ENCODE results near the gene BYSL.

The BYSL gene

GRCh38 chr6:41957117-41957516 lies 35.8 kb downstream of the BYSL start:
- no peak for TF ChIP-seq CTCF (conservative IDR thresholded peaks at IDR 0.05; ENCODE audit: low read length)
- no peak overlapping the region for H3K4me3 ChIP-seq (ENCODE audit: low read length)
- no peak for DNase-seq (ENCODE audit: low read depth)

- H3K4me3 ChIP-seq (ENCODE audit: low read length) = no peak overlapping the region
Measured at GRCh38 chr6:41958022-41958856, 36.9 kb downstream of the BYSL start.

GRCh38 chr6:41960028-41960427 lies 38.7 kb downstream of the BYSL start:
- TF ChIP-seq CTCF (conservative IDR thresholded peaks at IDR 0.05; ENCODE audit: low read length) = no peak
- no peak overlapping the region for H3K4me3 ChIP-seq (ENCODE audit: low read length)
- no peak for DNase-seq (ENCODE audit: low read depth)

More at GRCh38 chr6:41958022-41958856, 36.9 kb downstream of the BYSL start:
- DNase-seq (ENCODE audit: low read depth) = no peak
- no peak for TF ChIP-seq CTCF (conservative IDR thresholded peaks at IDR 0.05; ENCODE audit: low read length)

GRCh38 chr6:41963371-41963770 lies 42.1 kb downstream of the BYSL start:
- TF ChIP-seq CTCF (conservative IDR thresholded peaks at IDR 0.05; ENCODE audit: low read length) = no peak
- DNase-seq (ENCODE audit: low read depth) = no peak

GRCh38 chr6:41964201-41964887 lies 43.0 kb downstream of the BYSL start:
- DNase-seq (ENCODE audit: low read depth) = no peak
- no peak for TF ChIP-seq CTCF (conservative IDR thresholded peaks at IDR 0.05; ENCODE audit: low read length)

More at GRCh38 chr6:41963371-41963770, 42.1 kb downstream of the BYSL start:
- H3K4me3 ChIP-seq (ENCODE audit: low read length) = no peak overlapping the region

GRCh38 chr6:41965429-41966213 lies 44.3 kb downstream of the BYSL start:
- no peak overlapping the region for H3K4me3 ChIP-seq (ENCODE audit: low read length)
- DNase-seq (ENCODE audit: low read depth) = no peak

More at GRCh38 chr6:41964201-41964887, 43.0 kb downstream of the BYSL start:
- H3K4me3 ChIP-seq (ENCODE audit: low read length) = no peak overlapping the region

More at GRCh38 chr6:41965429-41966213, 44.3 kb downstream of the BYSL start:
- TF ChIP-seq CTCF (conservative IDR thresholded peaks at IDR 0.05; ENCODE audit: low read length) = no peak

Measured in AG10803 (cell line).